HepG2 (cell line): ENCODE data around the gene IGFBP5. TPM values are rescaled to one million over a fixed set of nuclear protein-coding genes. Genes with fewer than 3 reads are reported as not detected.

Experiments used
- CAMTA2 ChIP-seq: sonication (generic); formaldehyde crosslinking; IDR thresholded peaks from 2 replicates; pipeline ENCODE4 v1.4.0; 2020; ENCODE audit warnings: mild to moderate bottlenecking, missing genetic modification reagents, borderline replicate concordance
- DR1 ChIP-seq: sonication (generic); formaldehyde crosslinking; IDR thresholded peaks from 2 replicates; pipeline ENCODE4 v1.8.0; 2021; ENCODE audit warnings: mild to moderate bottlenecking, missing genetic modification reagents, inconsistent platforms
- E2F5 ChIP-seq: sonication (generic); formaldehyde crosslinking; conservative IDR thresholded peaks from 2 replicates; pipeline ENCODE4 v1.4.0; 2020; ENCODE audit warnings: missing genetic modification reagents
- FOXP1 ChIP-seq, 2 experiments: fragments of 450-650 bp in 1 of 2; IDR thresholded peaks; 2 replicates each; pipeline ENCODE4 v1.6.1; 2017 to 2018; ENCODE audit warnings: antibody characterized with exemption in 1 of 2
- GPBP1L1 ChIP-seq: sonication (generic); formaldehyde crosslinking; IDR thresholded peaks from 2 replicates; pipeline ENCODE4 v1.5.0; 2020; ENCODE audit warnings: mild to moderate bottlenecking, missing genetic modification reagents
- HCFC1 ChIP-seq: fragments of 150-350 bp; IDR thresholded peaks from 2 replicates; pipeline ENCODE4 v1.6.1; 2014; ENCODE audit warnings: low read depth, low read length
- HOXA5 ChIP-seq: sonication (generic); formaldehyde crosslinking; IDR thresholded peaks from 2 replicates; pipeline ENCODE4 v1.4.0; 2020; ENCODE audit warnings: missing genetic modification reagents
- MAFF ChIP-seq: IDR thresholded peaks from 2 replicates; pipeline ENCODE4 v1.6.1; 2011; ENCODE audit warnings: low read depth, low read length, improper control_type of control experiment
- MEIS2 ChIP-seq: sonication (generic); formaldehyde crosslinking; IDR thresholded peaks from 2 replicates; pipeline ENCODE4 v1.9.0; 2021; ENCODE audit warnings: mild to moderate bottlenecking, missing genetic modification reagents
- MTA1 ChIP-seq: sonication (generic); formaldehyde crosslinking; IDR thresholded peaks from 2 replicates; pipeline ENCODE4 v1.4.0; 2020; ENCODE audit warnings: missing genetic modification reagents, mild to moderate bottlenecking, borderline replicate concordance
- MXD4 ChIP-seq: IDR thresholded peaks from 2 replicates; pipeline ENCODE4 v1.6.1; 2016; ENCODE audit warnings: mild to moderate bottlenecking, missing biosample characterization, missing genetic modification reagents
- NPAS2 ChIP-seq: sonication (generic); formaldehyde crosslinking; IDR thresholded peaks from 2 replicates; pipeline ENCODE4 v1.8.0; 2022; ENCODE audit warnings: mild to moderate bottlenecking, missing genetic modification reagents, borderline replicate concordance
- REST ChIP-seq, 2 experiments: IDR thresholded peaks; 2 replicates each; pipeline ENCODE4 v1.6.1; 2011 to 2012; ENCODE audit warnings: low read length in 2 of 2, borderline replicate concordance in 1 of 2, low read depth in 1 of 2, mild to moderate bottlenecking in 1 of 2, moderate library complexity in 1 of 2
- SRSF1 ChIP-seq: fragments of 200-400 bp; formaldehyde crosslinking; optimal IDR thresholded peaks from 2 replicates; pipeline ENCODE3; 2017; ENCODE audit warnings: mild to moderate bottlenecking, low read depth, low read length, moderate library complexity
- SRSF9 ChIP-seq: fragments of 200-400 bp; formaldehyde crosslinking; IDR thresholded peaks from 2 replicates; pipeline ENCODE4 v1.6.1; 2018; ENCODE audit warnings: borderline replicate concordance, mild to moderate bottlenecking, low read depth, low read length; ENCODE audit not compliant: insufficient read depth, poor library complexity, severe bottlenecking
- ZNF383 ChIP-seq: sonication (generic); formaldehyde crosslinking; IDR thresholded peaks from 2 replicates; pipeline ENCODE4 v1.4.0; 2020; ENCODE audit warnings: missing genetic modification reagents, mild to moderate bottlenecking, borderline replicate concordance
- ZNF503 ChIP-seq: sonication (generic); formaldehyde crosslinking; IDR thresholded peaks from 2 replicates; pipeline ENCODE4 v1.4.0; 2020; ENCODE audit warnings: missing genetic modification reagents
- ZNF670 ChIP-seq: sonication (generic); formaldehyde crosslinking; IDR thresholded peaks from 2 replicates; pipeline ENCODE4 v1.8.0; 2022; ENCODE audit warnings: mild to moderate bottlenecking, missing genetic modification reagents, borderline replicate concordance
- ZNF75D ChIP-seq: sonication (generic); formaldehyde crosslinking; IDR thresholded peaks from 2 replicates; pipeline ENCODE4 v1.8.1; 2023; ENCODE audit warnings: missing genetic modification reagents, mild to moderate bottlenecking, borderline replicate concordance
- ZNF775 ChIP-seq: sonication (generic); formaldehyde crosslinking; IDR thresholded peaks from 2 replicates; pipeline ENCODE4 v1.4.0; 2020; ENCODE audit warnings: missing genetic modification reagents, mild to moderate bottlenecking, moderate library complexity, borderline replicate concordance
- ZNF790 ChIP-seq: sonication (generic); formaldehyde crosslinking; IDR thresholded peaks from 2 replicates; pipeline ENCODE4 v1.8.0; 2022; ENCODE audit warnings: missing genetic modification reagents, mild to moderate bottlenecking, borderline replicate concordance
- ZNF816 ChIP-seq: sonication (generic); formaldehyde crosslinking; IDR thresholded peaks from 2 replicates; pipeline ENCODE4 v1.8.0; 2022; ENCODE audit warnings: missing genetic modification reagents, mild to moderate bottlenecking, borderline replicate concordance
- polyA plus RNA-seq, 8 experiments: library from polyadenylated mRNA; depleted of rRNA in 3 of 8; stranded (reverse) in 7 of 8; unstranded in 1 of 8; fragments of >200 nt; fragmentation: Illumina TruSeq in 4 of 8; extraction: Trizol in 4 of 8; gene quantifications; 2 replicates each; pipeline versions ENCODE4 v1.2.1 to v1.2.3, GENCODE V29; 2011 to 2016; ENCODE audit warnings: low read depth in 4 of 8, missing spikeins in 1 of 8, mixed read lengths in 1 of 8; ENCODE audit not compliant: insufficient read depth in 1 of 8
- total RNA-seq, 5 experiments: library from RNA; depleted of rRNA; stranded (reverse); fragments of >200 nt; fragmentation: Illumina TruSeq; extraction: Trizol; gene quantifications; 2 replicates each; pipeline ENCODE4 v1.2.3, GENCODE V29; 2016; ENCODE audit warnings: low read depth in 1 of 5

The IGFBP5 gene
- total and polyA plus RNA-seq, 2 of the 13 experiments (the other 11 are each of a cell fraction or from before 2014, with no cell fraction given), result 0.15 TPM; not detected in 1

GRCh38 chr2:216661639-216662375 is 33.5 kb downstream of the IGFBP5 start (continued):
- no peak for TF ChIP-seq DR1 (CRISPR knock-in tag)
- TF ChIP-seq SRSF1, result no peak
- TF ChIP-seq ZNF503, result no peak
- no peak for TF ChIP-seq E2F5
- peak; percentile 63; the same call in 1 of the 2 replicates for TF ChIP-seq MTA1
- no peak for TF ChIP-seq ZNF75D (CRISPR knock-in tag)
- no peak for TF ChIP-seq MXD4 (CRISPR knock-in tag)
- no peak for TF ChIP-seq ZNF670
- TF ChIP-seq CAMTA2 (CRISPR knock-in tag), result no peak
- TF ChIP-seq FOXP1 (IDR thresholded peaks at IDR 0.05), result no peak
- TF ChIP-seq FOXP1 (CRISPR knock-in tag; IDR thresholded peaks at IDR 0.05), result no peak
- TF ChIP-seq REST (IDR thresholded peaks at IDR 0.05; ENCODE audit: borderline replicate concordance in 1 of 2, low read depth in 1 of 2, low read length in 2 of 2), result no peak
- TF ChIP-seq NPAS2 (CRISPR knock-in tag), result no peak
- TF ChIP-seq GPBP1L1, result no peak
- TF ChIP-seq HCFC1, result no peak
- TF ChIP-seq HOXA5 (CRISPR knock-in tag), result no peak
- peak; percentile 55; the same call in 1 of the 2 replicates for TF ChIP-seq MAFF
- TF ChIP-seq ZNF790, result no peak
- no peak for TF ChIP-seq MEIS2 (CRISPR knock-in tag)
- no peak for TF ChIP-seq ZNF383 (CRISPR knock-in tag)
- TF ChIP-seq ZNF816 (CRISPR knock-in tag), result no peak
- no peak for TF ChIP-seq SRSF9
- no peak for TF ChIP-seq ZNF775
